ENCODE measurements around the gene ADRM1. TPM values are rescaled to one million over a fixed set of nuclear protein-coding genes. Genes with fewer than 3 reads are reported as not detected.

ADRM1 gene
- total and polyA plus RNA-seq, 2 donors from 2014 or later = 64.4 to 79.4 TPM

DNA sequence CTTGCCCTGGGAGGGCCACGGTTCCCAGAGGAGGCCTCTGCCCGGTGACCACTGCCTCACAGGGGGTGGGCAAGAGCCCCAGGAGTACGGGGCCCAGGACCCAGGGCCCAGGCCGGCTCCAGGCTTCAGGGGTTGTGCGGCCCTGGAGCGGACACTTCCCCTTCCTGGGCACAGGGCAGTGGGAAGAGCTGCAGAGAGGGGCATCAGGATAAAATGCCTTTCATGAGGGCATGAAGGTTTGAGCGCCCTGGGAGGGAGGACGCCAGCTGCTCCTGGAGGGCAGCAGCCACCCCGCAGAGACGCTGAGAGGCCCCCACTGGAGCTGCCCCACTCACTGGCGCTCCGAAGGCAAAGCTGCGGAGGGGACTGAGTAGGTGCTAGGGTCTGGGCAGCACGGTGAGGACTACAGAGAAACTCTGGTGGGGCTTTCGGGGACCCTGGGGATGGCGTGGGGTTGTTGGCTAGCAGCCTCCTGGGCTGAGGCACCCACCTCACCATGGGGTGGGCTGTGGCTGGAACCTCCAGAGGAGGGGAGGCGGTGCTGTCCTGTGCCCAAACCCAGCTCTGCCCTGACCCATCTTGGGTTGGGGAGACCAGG lies 53.9 kb downstream of the ADRM1 start:
- TF ChIP-seq, protein P1, sequence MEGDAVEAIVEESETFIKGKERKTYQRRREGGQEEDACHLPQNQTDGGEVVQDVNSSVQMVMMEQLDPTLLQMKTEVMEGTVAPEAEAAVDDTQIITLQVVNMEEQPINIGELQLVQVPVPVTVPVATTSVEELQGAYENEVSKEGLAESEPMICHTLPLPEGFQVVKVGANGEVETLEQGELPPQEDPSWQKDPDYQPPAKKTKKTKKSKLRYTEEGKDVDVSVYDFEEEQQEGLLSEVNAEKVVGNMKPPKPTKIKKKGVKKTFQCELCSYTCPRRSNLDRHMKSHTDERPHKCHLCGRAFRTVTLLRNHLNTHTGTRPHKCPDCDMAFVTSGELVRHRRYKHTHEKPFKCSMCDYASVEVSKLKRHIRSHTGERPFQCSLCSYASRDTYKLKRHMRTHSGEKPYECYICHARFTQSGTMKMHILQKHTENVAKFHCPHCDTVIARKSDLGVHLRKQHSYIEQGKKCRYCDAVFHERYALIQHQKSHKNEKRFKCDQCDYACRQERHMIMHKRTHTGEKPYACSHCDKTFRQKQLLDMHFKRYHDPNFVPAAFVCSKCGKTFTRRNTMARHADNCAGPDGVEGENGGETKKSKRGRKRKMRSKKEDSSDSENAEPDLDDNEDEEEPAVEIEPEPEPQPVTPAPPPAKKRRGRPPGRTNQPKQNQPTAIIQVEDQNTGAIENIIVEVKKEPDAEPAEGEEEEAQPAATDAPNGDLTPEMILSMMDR (IDR thresholded peaks at IDR 0.05; ENCODE audit: borderline replicate concordance, extremely low read depth, insufficient read depth) = no peak
- Histone ChIP-seq H3K27ac (ENCODE audit: low read depth in 2 of 2, low read length in 2 of 2) (peak overlapping the region; percentile 76 to 89), H3K27me3 (ENCODE audit: control insufficient read depth, insufficient read depth, low read length) (no peaks in the 10 kb centered on the region), H3K9me3 (ENCODE audit: control insufficient read depth in 2 of 3, insufficient read depth in 1 of 3, low read length in 3 of 3) (no peaks in the 10 kb centered on the region), H3K9ac (ENCODE audit: low read length in 3 of 3) (peak overlapping the region in 1 of 3 donors; percentile 61), H3K4me3 (ENCODE audit: low read length in 3 of 3) (peak overlapping the region in 1 of 3 donors; percentile 29), H3K36me3 (ENCODE audit: control insufficient read depth in 2 of 3, insufficient read depth in 3 of 3, low read length in 3 of 3) (no peaks in the 10 kb centered on the region), H3K4me1 (ENCODE audit: control insufficient read depth in 2 of 3, insufficient read depth in 2 of 3, low read depth in 1 of 3, low read length in 3 of 3) (peaks cover 0 to 68% (median 51%) of the 10 kb centered on the region in 3 donors)
- DNase-seq = peak in 2 of 5 donors; percentile 53 to 85
- FAIRE-seq = no peak
- intact Hi-C loops (cut with DNase I) = no loop called here

DNA sequence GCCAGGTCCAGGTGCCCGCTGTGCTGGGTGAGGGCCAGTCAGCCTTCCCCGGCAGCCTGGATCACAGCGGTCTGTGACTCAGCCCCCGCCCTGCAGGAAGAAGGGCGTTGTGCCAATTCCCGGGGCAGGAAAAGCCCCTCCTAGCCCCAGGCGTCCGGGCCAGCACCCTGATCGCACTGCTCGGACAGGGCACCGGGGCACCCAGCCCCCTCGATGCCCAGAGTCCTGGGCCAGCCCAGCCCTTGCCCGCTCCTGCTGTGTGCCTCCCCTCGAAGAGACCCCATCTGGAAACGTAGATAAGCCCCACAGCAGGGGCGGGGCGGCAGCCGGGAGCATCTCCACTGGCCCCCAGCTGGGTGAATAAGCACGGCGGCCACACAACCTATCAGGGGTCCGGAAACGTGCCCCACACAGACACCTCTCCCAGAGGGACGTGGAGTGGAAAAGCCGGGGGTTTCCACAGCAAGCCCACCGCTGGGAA lies 54.4 kb downstream of the ADRM1 start:
- Histone ChIP-seq H3K27ac (ENCODE audit: low read depth in 2 of 2, low read length in 2 of 2) (peak overlapping the region; percentile 89 to 91), H3K4me3 (ENCODE audit: low read length in 3 of 3) (no peak overlapping the region), H3K27me3 (ENCODE audit: control insufficient read depth, insufficient read depth, low read length) (no peaks in the 10 kb centered on the region), H3K36me3 (ENCODE audit: control insufficient read depth in 2 of 3, insufficient read depth in 3 of 3, low read length in 3 of 3) (no peaks in the 10 kb centered on the region), H3K4me1 (ENCODE audit: control insufficient read depth in 2 of 3, insufficient read depth in 2 of 3, low read depth in 1 of 3, low read length in 3 of 3) (peaks cover 0 to 73% (median 51%) of the 10 kb centered on the region in 3 donors), H3K9ac (ENCODE audit: low read length in 3 of 3) (peak overlapping the region in 2 of 3 donors; percentile 22 to 61), H3K9me3 (ENCODE audit: control insufficient read depth in 2 of 3, insufficient read depth in 1 of 3, low read length in 3 of 3) (no peaks in the 10 kb centered on the region)
- TF ChIP-seq, protein P1 (IDR thresholded peaks at IDR 0.05; ENCODE audit: borderline replicate concordance, extremely low read depth, insufficient read depth) = no peak
- intact Hi-C loops (cut with DNase I) = no loop called here
- DNase-seq (peak in 2 of 5 donors; percentile 54 to 94), FAIRE-seq (no peak)

DNA sequence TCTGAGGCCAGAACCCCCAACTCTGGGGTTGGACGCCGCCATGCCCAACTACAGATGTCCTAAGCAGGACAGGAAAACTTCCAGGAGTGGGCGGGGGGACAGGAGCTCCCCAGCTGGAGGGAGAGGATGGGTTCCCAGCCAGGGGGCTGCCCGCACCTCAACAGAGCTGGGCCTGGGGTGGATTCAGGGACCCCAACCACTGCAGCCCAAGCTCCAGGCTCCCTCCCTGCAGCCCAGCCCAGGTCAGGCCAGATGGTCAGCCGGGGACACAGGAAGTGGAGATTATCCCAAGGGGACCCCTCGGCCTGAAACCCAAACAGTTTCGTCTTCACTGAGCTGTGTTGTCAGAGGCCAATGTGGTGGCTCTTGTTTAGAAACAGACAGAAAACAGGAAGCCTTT lies 54.9 kb downstream of the ADRM1 start:
- Histone ChIP-seq H3K27ac (ENCODE audit: low read depth in 2 of 2, low read length in 2 of 2) (peak overlapping the region; percentile 89 to 91), H3K4me3 (ENCODE audit: low read length in 3 of 3) (no peak overlapping the region)
- intact Hi-C loops (cut with DNase I) = no loop called here

More for the DNA sequence above, 54.9 kb downstream of the ADRM1 start:
- TF ChIP-seq, protein P1 (IDR thresholded peaks at IDR 0.05; ENCODE audit: borderline replicate concordance, extremely low read depth, insufficient read depth) = no peak
- no peak for FAIRE-seq
- H3K36me3 ChIP-seq (ENCODE audit: control insufficient read depth in 2 of 3, insufficient read depth in 3 of 3, low read length in 3 of 3) = no peaks in the 10 kb centered on the region
- no peaks in the 10 kb centered on the region for H3K27me3 ChIP-seq (ENCODE audit: control insufficient read depth, insufficient read depth, low read length)
- H3K9me3 ChIP-seq (ENCODE audit: control insufficient read depth in 2 of 3, insufficient read depth in 1 of 3, low read length in 3 of 3) = no peaks in the 10 kb centered on the region
- peaks cover 0 to 77% (median 51%) of the 10 kb centered on the region in 3 donors for H3K4me1 ChIP-seq (ENCODE audit: control insufficient read depth in 2 of 3, insufficient read depth in 2 of 3, low read depth in 1 of 3, low read length in 3 of 3)
- H3K9ac ChIP-seq (ENCODE audit: low read length in 3 of 3) = peak overlapping the region in 2 of 3 donors; percentile 22 to 55
- peak in 1 of 5 donors; percentile 73 for DNase-seq

Small RNAs within 50 kb of the gene (microRNA-seq; reads per million reads assigned to microRNA genes)
- not detected for gene MIR4758

Other genes starting within 250 kb of the ADRM1 start
- 18.4 TPM for gene TAF4, start 237.1 kb upstream of the ADRM1 start, total RNA-seq
- gene TAF4, start 237.1 kb upstream of the ADRM1 start, polyA plus RNA-seq (ENCODE audit: insufficient read depth, low read depth, low replicate concordance) = 3.7 TPM
- 31.6 TPM for gene LSM14B, start 180.5 kb upstream of the ADRM1 start, total RNA-seq
- gene LSM14B, start 180.5 kb upstream of the ADRM1 start, polyA plus RNA-seq (ENCODE audit: insufficient read depth, low read depth, low replicate concordance) = 18.0 TPM
- gene PSMA7, start 159.6 kb upstream of the ADRM1 start, total RNA-seq = 190 TPM
- 315 TPM for gene PSMA7, start 159.6 kb upstream of the ADRM1 start, polyA plus RNA-seq (ENCODE audit: insufficient read depth, low read depth, low replicate concordance)
- gene SS18L1, start 159.2 kb upstream of the ADRM1 start, total RNA-seq = 12.0 TPM
- 6.5 TPM for gene SS18L1, start 159.2 kb upstream of the ADRM1 start, polyA plus RNA-seq (ENCODE audit: insufficient read depth, low read depth, low replicate concordance)
- 36.1 TPM for gene MTG2, start 120.0 kb upstream of the ADRM1 start, total RNA-seq
- 45.2 TPM for gene MTG2, start 120.0 kb upstream of the ADRM1 start, polyA plus RNA-seq (ENCODE audit: insufficient read depth, low read depth, low replicate concordance)
- not detected for gene HRH3, start 82.7 kb upstream of the ADRM1 start, total RNA-seq
- not detected for gene HRH3, start 82.7 kb upstream of the ADRM1 start, polyA plus RNA-seq (ENCODE audit: insufficient read depth, low read depth, low replicate concordance)
- 57.1 TPM for gene OSBPL2, start 64.5 kb upstream of the ADRM1 start, total RNA-seq
- 20.4 TPM for gene OSBPL2, start 64.5 kb upstream of the ADRM1 start, polyA plus RNA-seq (ENCODE audit: insufficient read depth, low read depth, low replicate concordance)
- gene LAMA5, start 64.3 kb downstream of the ADRM1 start, total RNA-seq = 342 TPM
- gene LAMA5, start 64.3 kb downstream of the ADRM1 start, polyA plus RNA-seq (ENCODE audit: insufficient read depth, low read depth, low replicate concordance) = 94.0 TPM
- gene RPS21, start 84.1 kb downstream of the ADRM1 start, total RNA-seq = 1,221 TPM
- 2,336 TPM for gene RPS21, start 84.1 kb downstream of the ADRM1 start, polyA plus RNA-seq (ENCODE audit: insufficient read depth, low read depth, low replicate concordance)
- 4.5 TPM for gene CABLES2, start 104.3 kb downstream of the ADRM1 start, total RNA-seq
- 2.0 TPM for gene CABLES2, start 104.3 kb downstream of the ADRM1 start, polyA plus RNA-seq (ENCODE audit: insufficient read depth, low read depth, low replicate concordance)
- 0.13 TPM for gene RBBP8NL, start 124.5 kb downstream of the ADRM1 start, total RNA-seq
- gene RBBP8NL, start 124.5 kb downstream of the ADRM1 start, polyA plus RNA-seq (ENCODE audit: insufficient read depth, low read depth, low replicate concordance) = 1.5 TPM
- gene GATA5, start 173.0 kb downstream of the ADRM1 start, total RNA-seq = 1.0 TPM
- gene GATA5, start 173.0 kb downstream of the ADRM1 start, polyA plus RNA-seq (ENCODE audit: insufficient read depth, low read depth, low replicate concordance) = 6.9 TPM

All from kidney (tissue), 14 donors.